Caco-2 (cell line): ENCODE results near the gene COX8C. TPM values are rescaled to one million over a fixed set of nuclear protein-coding genes. Genes with fewer than 3 reads are reported as not detected.

ENCODE experiments used
- BruUV-seq: library from RNA; stranded (reverse); fragments of 400-500 nt; replicated peaks from 2 replicates; lab custom pipeline; 2021; lab: Mats Ljungman, UMichigan
- CTCF ChIA-PET: fragments of 300-600 bp; sonication (Branson Sonifier 250); formaldehyde crosslinking; loops from one replicate; lab custom pipeline; 2022; ENCODE audit warnings: antibody characterized with exemption; lab: Charles Lee
- POLR2A ChIA-PET: fragments of 300-600 bp; sonication (Branson Sonifier 250); formaldehyde crosslinking; loops from one replicate; lab custom pipeline; 2022; ENCODE audit warnings: antibody characterized with exemption; lab: Charles Lee
- DNase-seq, 2 experiments: peaks; one replicate each; pipeline versions ENCODE4 v3.0.0 to v3.0.0-alpha.2; 2020 to 2022
- H3K27me3 ChIP-seq: replicated peaks from 2 replicates; pipeline ENCODE4 v1.6.0; 2011; ENCODE audit warnings: low read length; ENCODE audit not compliant: control insufficient read depth, insufficient read depth
- H3K36me3 ChIP-seq: 2 replicates; pipeline ENCODE4 v1.5.1; 2011; ENCODE audit warnings: low read length; ENCODE audit not compliant: control insufficient read depth, insufficient read depth
- H3K4me1 ChIP-seq: fragments of 250-450 bp; sonication (Bioruptor Pico); 2 replicates; pipeline ENCODE4 v1.5.1; 2020; ENCODE audit warnings: mild to moderate bottlenecking
- H3K4me3 ChIP-seq: 2 replicates; pipeline ENCODE4 v1.5.1; 2011; ENCODE audit warnings: low read depth, mild to moderate bottlenecking, control low read depth, low read length
- H3K9me3 ChIP-seq: fragments of 250-450 bp; sonication (Bioruptor Pico); 2 replicates; pipeline ENCODE4 v1.5.1; 2020; ENCODE audit warnings: mild to moderate bottlenecking, moderate library complexity
- H3K27ac Mint-ChIP-seq: one replicate; pipeline ENCODE4 v1.8.0; 2022; ENCODE audit warnings: mixed read lengths; ENCODE audit not compliant: unreplicated experiment
- H3K27me3 Mint-ChIP-seq: one replicate; pipeline ENCODE4 v1.8.0; 2022; ENCODE audit warnings: mixed read lengths; ENCODE audit not compliant: insufficient read depth, unreplicated experiment
- H3K36me3 Mint-ChIP-seq: one replicate; pipeline ENCODE4 v1.8.0; 2022; ENCODE audit warnings: mild to moderate bottlenecking, mixed read lengths; ENCODE audit not compliant: insufficient read depth, unreplicated experiment
- H3K4me1 Mint-ChIP-seq: one replicate; pipeline ENCODE4 v1.8.0; 2022; ENCODE audit warnings: low read depth, mixed read lengths; ENCODE audit not compliant: unreplicated experiment
- H3K4me3 Mint-ChIP-seq: one replicate; pipeline ENCODE4 v1.8.0; 2022; ENCODE audit warnings: mild to moderate bottlenecking, moderate library complexity, mixed read lengths; ENCODE audit not compliant: unreplicated experiment
- H3K9me3 Mint-ChIP-seq: one replicate; pipeline ENCODE4 v1.8.0; 2022; ENCODE audit warnings: mixed read lengths; ENCODE audit not compliant: unreplicated experiment
- CTCF ChIP-seq, 2 experiments: fragments of 200-600 bp in 1 of 2; IDR thresholded peaks; 1 replicate in 1 of 2; 2 replicates in 1 of 2; pipeline versions ENCODE4 v1.5.1 to v1.8.0; 2011 to 2022; ENCODE audit warnings: antibody characterized with exemption in 1 of 2, control low read depth in 1 of 2, inconsistent platforms in 1 of 2, low read depth in 1 of 2, low read length in 1 of 2, mild to moderate bottlenecking in 1 of 2, moderate library complexity in 1 of 2; ENCODE audit not compliant: insufficient read depth in 1 of 2, severe bottlenecking in 1 of 2, unreplicated experiment in 1 of 2
- intact Hi-C: fragments of 100-400 bp; cut with micrococcal nuclease; formaldehyde crosslinking; loops from one replicate; pipeline ENCODE4 v1.10.0; 2022; ENCODE audit not compliant: unreplicated experiment
- total RNA-seq: library from RNA; stranded (reverse); gene quantifications from 2 replicates; pipeline ENCODE4 v1.2.3, GENCODE V29; 2022

The COX8C gene
- total RNA-seq, 1 experiment from 2014 or later = not detected

GRCh38 chr14:93308686-93309345 lies 38.2 kb upstream of the COX8C start:
- H3K4me3 Mint-ChIP-seq = no peak overlapping the region
- intact Hi-C loops = no loop called here
- Histone ChIP-seq H3K9me3 (no peaks in the 10 kb centered on the region), H3K4me3 (no peak overlapping the region), H3K36me3 (no peaks in the 10 kb centered on the region), H3K4me1 (peaks cover 4% of the 10 kb centered on the region; the same call in 1 of the 2 replicates), H3K27me3 (no peaks in the 10 kb centered on the region)
- H3K36me3 Mint-ChIP-seq = no peaks in the 10 kb centered on the region
- no peaks in the 10 kb centered on the region for H3K9me3 Mint-ChIP-seq
- BruUV-seq = no TSS peak
- CTCF ChIA-PET = no interaction called here
- TF ChIP-seq CTCF (IDR thresholded peaks at IDR 0.05; ENCODE audit: insufficient read depth in 1 of 2, low read depth in 1 of 2, low read length in 1 of 2, severe bottlenecking in 1 of 2, unreplicated experiment in 1 of 2) = no peak
- POLR2A ChIA-PET = no interaction called here
- DNase-seq = no peak
- no peak overlapping the region for H3K27ac Mint-ChIP-seq
- peaks cover 8% of the 10 kb centered on the region for H3K4me1 Mint-ChIP-seq
- no peaks in the 10 kb centered on the region for H3K27me3 Mint-ChIP-seq

GRCh38 chr14:93309427-93309966 lies 37.5 kb upstream of the COX8C start:
- Histone ChIP-seq H3K4me1 (peaks cover 4% of the 10 kb centered on the region; the same call in 1 of the 2 replicates), H3K9me3 (no peaks in the 10 kb centered on the region), H3K4me3 (no peak overlapping the region), H3K27me3 (no peaks in the 10 kb centered on the region), H3K36me3 (no peaks in the 10 kb centered on the region)
- ChIA-PET POLR2A (no interaction called here), CTCF (no interaction called here)
- Mint-ChIP-seq H3K4me3 (no peak overlapping the region), H3K27ac (no peak overlapping the region), H3K36me3 (no peaks in the 10 kb centered on the region), H3K9me3 (no peaks in the 10 kb centered on the region), H3K4me1 (peaks cover 8% of the 10 kb centered on the region), H3K27me3 (no peaks in the 10 kb centered on the region)
- BruUV-seq = no TSS peak
- intact Hi-C loops = no loop called here
- DNase-seq = no peak
- TF ChIP-seq CTCF (IDR thresholded peaks at IDR 0.05; ENCODE audit: insufficient read depth in 1 of 2, low read depth in 1 of 2, low read length in 1 of 2, severe bottlenecking in 1 of 2, unreplicated experiment in 1 of 2) = no peak

GRCh38 chr14:93311082-93311481 lies 35.9 kb upstream of the COX8C start:
- no peak for TF ChIP-seq CTCF (IDR thresholded peaks at IDR 0.05; ENCODE audit: insufficient read depth in 1 of 2, low read depth in 1 of 2, low read length in 1 of 2, severe bottlenecking in 1 of 2, unreplicated experiment in 1 of 2)
- Mint-ChIP-seq H3K9me3 (no peaks in the 10 kb centered on the region), H3K27me3 (no peaks in the 10 kb centered on the region)

More at GRCh38 chr14:93311082-93311481, 35.9 kb upstream of the COX8C start:
- Mint-ChIP-seq H3K27ac (no peak overlapping the region), H3K4me3 (no peak overlapping the region), H3K4me1 (peaks cover 8% of the 10 kb centered on the region), H3K36me3 (no peaks in the 10 kb centered on the region)
- H3K4me1 ChIP-seq = peaks cover 4% of the 10 kb centered on the region; the same call in 1 of the 2 replicates
- no peak for DNase-seq
- no TSS peak for BruUV-seq
- no peak overlapping the region for H3K4me3 ChIP-seq
- H3K9me3 ChIP-seq = no peaks in the 10 kb centered on the region
- intact Hi-C loops = no loop called here
- ChIA-PET POLR2A (no interaction called here), CTCF (no interaction called here)
- no peaks in the 10 kb centered on the region for H3K36me3 ChIP-seq
- no peaks in the 10 kb centered on the region for H3K27me3 ChIP-seq
